Adipose tissue (tissue), 3 donors: ENCODE measurements around the gene DKK2. TPM values are rescaled to one million over a fixed set of nuclear protein-coding genes. Genes with fewer than 3 reads are reported as not detected.
"Not testable (repeated sequence)": the region's sequence is repeated elsewhere in the genome, so short reads cannot be mapped to it uniquely, and the experiment has no call there.

Experiments
- H3K27ac ChIP-seq: one replicate; pipeline ENCODE4 v1.5.1; 2013; ENCODE audit warnings: low read depth, low read length
- WGBS, 3 donors: extraction: QIAGEN DNeasy Blood & Tissue Kit; methylation state at CpG; one replicate each; pipeline ENCODE4 v1.1.7; 2013; 5-methylcytosine and 5-hydroxymethylcytosine counted together
- polyA plus RNA-seq, 3 donors: library from polyadenylated mRNA; stranded (reverse); fragments of 200-250 nt; gene quantifications; one replicate each; pipeline ENCODE4 v1.2.3, GENCODE V29; 2013
- donor health status: healthy with polysubstance abuse.
- donor health status: Bipolar disorder and iron deficiency.
- donor health status: healthy.

The DKK2 gene
- polyA plus RNA-seq, 3 donors: 0.03 to 1.6 (median 0.19) TPM

DNA sequence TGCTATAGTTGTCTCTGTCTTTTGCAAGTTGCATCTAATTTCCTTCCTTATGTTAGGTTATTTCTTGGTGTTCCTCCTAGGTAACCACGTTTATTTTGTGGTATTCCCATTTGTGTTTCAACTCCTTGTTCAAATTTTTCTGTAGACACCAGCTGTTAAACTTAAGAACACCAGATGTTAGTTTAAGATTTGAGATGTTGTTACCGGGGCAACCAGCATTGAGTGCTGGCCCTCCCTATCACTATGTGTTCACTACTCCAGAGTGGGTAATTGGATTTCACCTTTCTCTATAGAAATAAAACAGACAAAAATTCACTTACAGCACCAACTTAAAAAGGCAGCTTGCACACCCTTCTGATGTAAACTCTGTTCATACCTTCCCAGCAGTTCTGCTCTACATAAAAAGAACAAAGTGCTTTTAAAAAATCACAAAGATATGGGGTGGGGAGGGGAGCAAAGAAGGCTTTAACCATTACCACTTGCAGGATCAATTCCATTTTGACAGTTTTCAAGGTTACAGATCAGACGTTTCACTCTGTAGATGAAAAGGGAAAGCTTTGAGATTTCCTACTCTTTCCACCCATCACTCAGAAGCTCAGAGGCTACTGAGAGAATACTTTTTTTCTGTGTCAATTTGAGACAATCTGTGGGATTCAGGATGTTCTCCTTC is 82.9 kb downstream of the DKK2 start:
- H3K27ac ChIP-seq: no peak overlapping the region
- WGBS, 3 donors: 40 to 47% (median 47%) methylated on average over 3 of the region's 3 CpGs

DNA sequence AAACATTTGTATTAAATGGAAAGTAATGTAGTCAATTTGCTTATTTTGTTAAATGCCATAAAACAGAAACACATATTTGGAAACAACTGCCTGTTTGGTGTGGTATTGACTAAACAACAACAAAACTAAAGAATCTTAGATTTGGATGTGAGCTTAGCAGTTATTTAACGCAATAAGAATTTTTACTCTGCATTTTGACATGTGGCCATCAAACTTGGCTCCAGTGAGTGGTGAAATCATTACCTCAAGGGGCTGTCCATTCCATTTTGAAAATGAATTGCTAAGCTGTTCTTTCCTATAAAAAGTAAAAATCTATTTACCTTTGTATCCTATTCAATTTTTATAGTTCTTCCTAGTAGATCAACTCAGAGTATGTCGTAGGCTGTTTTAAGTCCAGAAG is 84.2 kb downstream of the DKK2 start:
- H3K27ac ChIP-seq: no peak overlapping the region
- 82 to 89% (median 87%) methylated on average over 2 of the region's 2 CpGs for WGBS, 3 donors

DNA sequence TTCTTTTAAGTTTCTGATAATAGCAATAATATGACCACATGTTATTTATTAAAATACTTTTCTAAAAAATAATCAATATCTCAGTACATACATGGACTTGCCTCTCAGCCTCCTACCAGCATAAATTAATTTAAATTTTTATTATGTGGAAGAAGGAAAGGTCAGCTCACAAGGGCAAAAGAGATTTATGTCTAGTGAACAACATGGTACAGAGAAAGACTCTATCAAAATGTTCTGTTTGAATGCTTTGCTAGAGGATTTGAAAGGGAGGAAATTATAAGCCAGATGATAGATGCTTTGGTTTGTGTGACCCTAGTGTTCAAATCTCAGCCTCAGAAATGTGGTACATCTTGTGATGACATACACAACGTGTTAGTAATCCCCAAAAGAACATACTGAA is 94.3 kb downstream of the DKK2 start:
- H3K27ac ChIP-seq: no peak overlapping the region
- WGBS, 3 donors: 29 to 65% (median 38%) methylated on average over 1 of the region's 1 CpG

- H3K27ac ChIP-seq: no peak overlapping the region
- 70 to 82% (median 81%) methylated on average over 6 of the region's 6 CpGs for WGBS, 3 donors
These were observed 105.6 kb downstream of the DKK2 start for GRCh38 chr4:106930522-106930921.

GRCh38 chr4:106929248-106929647 is 106.9 kb downstream of the DKK2 start:
- 60 to 81% (median 80%) methylated on average over 2 of the region's 2 CpGs for WGBS, 3 donors
- H3K27ac ChIP-seq: no peak overlapping the region

DNA sequence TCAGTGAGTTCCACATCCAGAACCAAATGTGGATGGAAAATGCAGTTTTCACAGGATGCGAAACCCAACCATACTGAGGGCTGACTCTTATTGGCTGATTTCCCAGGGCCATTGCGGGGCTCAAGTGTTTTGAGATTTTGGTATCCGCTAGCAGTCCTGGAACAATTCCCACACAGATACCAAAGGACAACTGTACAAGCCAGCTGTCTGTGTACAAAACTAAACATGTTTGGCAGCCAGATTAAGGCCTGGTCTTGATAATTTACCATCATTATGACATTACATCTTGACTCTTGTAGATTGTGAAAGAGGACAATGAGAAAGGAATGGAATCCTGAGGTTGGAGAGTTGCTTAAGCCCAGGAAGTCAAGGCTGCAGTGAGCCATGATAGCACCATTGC is 121.9 kb downstream of the DKK2 start:
- WGBS, 3 donors: 73 to 88% (median 84%) methylated on average over 3 of the region's 3 CpGs
- H3K27ac ChIP-seq: no peak overlapping the region

DNA sequence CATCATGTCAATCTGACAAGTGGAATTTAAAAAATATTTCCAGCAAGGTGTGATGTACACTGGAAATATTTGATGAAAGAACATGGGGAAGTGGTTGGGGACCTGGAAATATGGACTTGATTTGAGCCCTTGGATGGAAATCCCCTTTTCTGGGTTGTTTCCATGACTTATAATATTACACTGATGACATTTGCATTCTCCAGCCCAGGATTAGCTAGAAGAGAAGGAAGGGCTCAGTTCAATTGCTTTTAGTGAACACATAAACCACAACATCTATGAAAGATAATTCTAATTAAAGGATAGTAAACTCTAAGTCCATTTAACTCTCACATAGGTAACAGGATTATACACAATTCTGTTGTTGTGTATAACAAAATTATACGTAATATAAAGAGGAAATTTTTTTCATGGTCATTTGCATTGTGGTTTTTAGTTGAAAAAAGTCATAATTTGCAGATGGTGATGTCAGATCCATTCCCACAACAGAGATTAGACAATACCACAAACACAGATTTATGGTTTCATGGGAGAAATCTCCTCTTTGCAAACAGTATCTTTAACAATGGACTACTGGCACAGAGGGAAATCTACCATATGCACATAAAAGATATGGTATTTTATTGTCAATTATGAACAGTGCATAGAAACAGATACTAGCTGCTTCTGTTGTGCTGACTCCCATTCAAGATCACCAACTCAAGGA is 126.5 kb downstream of the DKK2 start:
- WGBS, 3 donors: 65 to 82% (median 71%) methylated on average over 1 of the region's 1 CpG
- no peak overlapping the region for H3K27ac ChIP-seq

DNA sequence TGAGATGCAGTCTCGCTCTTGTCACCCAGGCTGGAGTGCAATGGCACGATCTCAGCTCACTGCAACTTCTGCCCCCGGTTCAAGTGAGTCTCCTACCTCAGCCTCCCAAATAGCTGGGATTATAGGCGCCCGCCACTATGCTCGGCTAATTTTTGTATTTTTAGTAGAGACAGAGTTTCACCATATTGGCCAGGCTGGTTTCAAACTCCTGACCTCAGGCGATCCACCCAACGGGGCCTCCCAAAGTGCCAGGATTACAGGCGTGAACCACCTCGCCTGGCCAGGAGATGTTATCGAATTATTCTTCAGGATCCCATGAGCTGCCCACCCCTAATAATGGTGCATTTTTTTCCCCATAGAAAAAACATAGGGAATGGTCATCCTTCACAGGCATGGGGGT is 128.1 kb downstream of the DKK2 start:
- H3K27ac ChIP-seq: not testable (repeated sequence)
- WGBS, 3 donors: 87 to 94% (median 90%) methylated on average over 11 of the region's 11 CpGs

GRCh38 chr4:106907216-106907615 is 128.9 kb downstream of the DKK2 start:
- WGBS, 3 donors: 55 to 74% (median 58%) methylated on average over 2 of the region's 2 CpGs
- no peak overlapping the region for H3K27ac ChIP-seq

- 61 to 72% (median 65%) methylated on average over 1 of the region's 1 CpG for WGBS, 3 donors
These were observed 129.4 kb downstream of the DKK2 start for GRCh38 chr4:106906728-106907127.

DNA sequence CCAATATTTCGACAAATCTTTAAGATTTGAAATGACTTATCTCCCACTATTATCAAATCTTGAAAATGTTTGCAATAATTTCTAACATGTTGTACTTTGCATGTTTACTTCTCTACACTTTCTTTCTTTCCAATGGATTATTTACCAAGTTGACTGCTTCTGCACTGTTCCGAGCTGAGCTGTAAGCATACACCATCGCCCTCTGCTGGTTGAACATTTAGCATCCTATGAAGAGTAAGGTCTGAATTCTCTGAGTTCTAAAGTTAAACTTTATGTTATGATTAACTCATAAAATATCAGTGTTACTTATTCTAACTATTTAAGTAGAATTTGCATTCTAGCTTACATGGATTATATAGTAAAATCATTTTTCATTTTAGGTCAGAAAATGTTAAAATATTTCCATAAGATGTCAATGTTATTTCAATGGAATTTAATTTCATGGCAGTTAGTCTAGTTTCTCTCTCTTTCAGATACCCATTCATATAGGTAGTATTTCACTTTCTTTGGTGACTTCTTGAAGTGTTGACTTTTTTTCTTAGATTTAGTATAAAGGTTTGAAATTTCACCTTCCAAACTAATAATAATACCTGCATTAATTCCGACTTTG is 137.4 kb downstream of the DKK2 start:
- WGBS, 3 donors: 45 to 54% (median 47%) methylated on average over 4 of the region's 4 CpGs
- no peak overlapping the region for H3K27ac ChIP-seq

More at GRCh38 chr4:106906728-106907127, 129.4 kb downstream of the DKK2 start:
- no peak overlapping the region for H3K27ac ChIP-seq

DNA sequence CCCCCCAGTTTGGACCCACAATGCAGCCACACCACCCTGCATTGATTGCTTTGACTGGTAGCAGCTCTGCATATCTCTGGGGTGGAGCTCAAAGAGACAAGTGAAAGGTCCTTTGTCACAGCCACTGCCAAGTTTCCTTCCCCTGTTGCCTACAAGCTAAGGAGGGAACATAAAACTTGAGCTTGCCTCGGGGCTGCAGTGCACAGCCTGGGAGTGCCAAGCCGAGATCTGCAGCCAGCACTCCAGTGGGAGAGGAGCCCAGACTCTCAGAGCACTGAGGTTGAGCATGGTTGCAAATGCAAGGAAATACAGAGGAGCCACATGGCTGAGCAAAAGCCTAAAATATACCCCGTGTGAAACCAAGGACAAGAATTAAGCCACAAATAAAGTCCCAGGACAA is 142.2 kb downstream of the DKK2 start:
- H3K27ac ChIP-seq: no peak overlapping the region
- WGBS, 3 donors: 43 to 65% (median 58%) methylated on average over 3 of the region's 3 CpGs

GRCh38 chr4:106893395-106893881 is 142.7 kb downstream of the DKK2 start:
- 79 to 85% (median 82%) methylated on average over 8 of the region's 8 CpGs for WGBS, 3 donors

GRCh38 chr4:106892786-106893185 is 143.3 kb downstream of the DKK2 start:
- 85 to 87% (median 86%) methylated on average over 6 of the region's 6 CpGs for WGBS, 3 donors
- no peak overlapping the region for H3K27ac ChIP-seq

More at GRCh38 chr4:106893395-106893881, 142.7 kb downstream of the DKK2 start:
- H3K27ac ChIP-seq: no peak overlapping the region

DNA sequence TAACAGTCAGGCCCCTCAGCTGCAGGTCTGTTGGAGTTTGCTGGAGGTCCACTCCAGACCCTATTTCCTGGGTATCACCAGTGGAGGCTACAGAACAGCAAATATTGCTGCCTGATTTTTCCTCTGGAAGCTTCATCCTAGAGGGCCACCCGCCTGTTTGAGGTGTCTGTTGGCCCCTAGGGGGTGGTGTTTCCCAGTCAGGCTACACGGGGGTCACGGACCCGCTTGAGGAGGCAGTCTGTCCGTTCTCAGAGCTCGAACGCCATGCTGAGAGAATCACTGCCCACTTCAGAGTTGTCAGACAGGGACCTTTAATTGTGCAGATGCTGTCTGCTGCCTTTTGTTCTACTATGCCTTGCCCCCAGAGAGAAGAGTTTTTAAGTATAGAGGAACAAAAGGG is 160.8 kb downstream of the DKK2 start:
- WGBS, 3 donors: 74 to 89% (median 82%) methylated on average over 7 of the region's 7 CpGs

More for the DNA sequence above, 160.8 kb downstream of the DKK2 start:
- no peak overlapping the region for H3K27ac ChIP-seq
